K562 (cell line): ENCODE data around the gene NISCH. TPM values are rescaled to one million over a fixed set of nuclear protein-coding genes. Genes with fewer than 3 reads are reported as not detected.
A peak's percentile ranks its signal among the peaks of the same experiment; 100 is the strongest.

Experiments
- BRD4 ChIP-seq: fragments of 200-600 bp; sonication (generic); IDR thresholded peaks from 2 replicates; pipeline ENCODE4 v1.6.1; 2017; ENCODE audit warnings: inconsistent platforms
- CBFA2T2 ChIP-seq: fragments of 450-650 bp; conservative IDR thresholded peaks from 2 replicates; pipeline ENCODE4 v1.6.1; 2017; ENCODE audit warnings: mild to moderate bottlenecking
- CEBPZ ChIP-seq: fragments of 150-350 bp; IDR thresholded peaks from 2 replicates; pipeline ENCODE4 v1.6.1; 2014; ENCODE audit warnings: low read depth, mild to moderate bottlenecking, low read length, borderline replicate concordance
- CREB3 ChIP-seq: fragments of 450-650 bp; conservative IDR thresholded peaks from 2 replicates; pipeline ENCODE4 v1.6.1; 2016; ENCODE audit warnings: missing genetic modification characterization, low read depth, mild to moderate bottlenecking, missing compliant biosample characterization, moderate library complexity
- HEY1 ChIP-seq: fragments of 250-450 bp; sonication (Bioruptor Pico); IDR thresholded peaks from 2 replicates; pipeline ENCODE4 v1.5.0; 2020; ENCODE audit warnings: mild to moderate bottlenecking, moderate library complexity, borderline replicate concordance
- HMGN3 ChIP-seq: IDR thresholded peaks from 2 replicates; pipeline ENCODE4 v1.6.1; 2011; ENCODE audit warnings: borderline replicate concordance, low read depth, mild to moderate bottlenecking, mixed read lengths, low read length; ENCODE audit not compliant: insufficient read length; ENCODE audit errors: extremely low read depth
- LARP7 ChIP-seq: fragments of 450-650 bp; IDR thresholded peaks from 2 replicates; pipeline ENCODE4 v1.6.1; 2016
- MBD2 ChIP-seq: sonication (generic); IDR thresholded peaks from 2 replicates; pipeline ENCODE4 v1.6.1; 2016; ENCODE audit warnings: low read depth, borderline replicate concordance
- NUFIP1 ChIP-seq: fragments of 450-650 bp; IDR thresholded peaks from 2 replicates; pipeline ENCODE4 v1.6.1; 2018; ENCODE audit not compliant: partially characterized antibody
- RBFOX2 ChIP-seq: fragments of 200-400 bp; formaldehyde crosslinking; IDR thresholded peaks from 2 replicates; pipeline ENCODE4 v1.6.1; 2017; ENCODE audit warnings: low read depth, mild to moderate bottlenecking, low read length, moderate library complexity
- RFX7 ChIP-seq: fragments of 250-450 bp; sonication (Bioruptor Pico); IDR thresholded peaks from 2 replicates; pipeline ENCODE4 v1.5.1; 2021; ENCODE audit warnings: mild to moderate bottlenecking
- SPI1 ChIP-seq: IDR thresholded peaks from 2 replicates; pipeline ENCODE4 v1.6.1; 2011; ENCODE audit warnings: low read depth, low read length, control low read depth, borderline replicate concordance
- THRB ChIP-seq: fragments of 450-650 bp; formaldehyde crosslinking; conservative IDR thresholded peaks from 2 replicates; pipeline ENCODE4 v1.4.0; 2022; ENCODE audit warnings: mild to moderate bottlenecking, missing genetic modification characterization
- YY1 ChIP-seq, 3 experiments: IDR thresholded peaks; 2 replicates each; pipeline ENCODE4 v1.6.1; 2011; ENCODE audit warnings: low read length in 2 of 3, mild to moderate bottlenecking in 2 of 3, moderate library complexity in 2 of 3, borderline replicate concordance in 1 of 3, control low read depth in 1 of 3, low read depth in 1 of 3; ENCODE audit not compliant: insufficient read depth in 3 of 3, insufficient replicate concordance in 2 of 3, control insufficient read depth in 1 of 3, insufficient read length in 1 of 3; ENCODE audit errors: extremely low read depth in 1 of 3
- ZBED1 ChIP-seq: IDR thresholded peaks from 2 replicates; pipeline ENCODE4 v1.6.1; 2014
- ZNF224 ChIP-seq: sonication (generic); formaldehyde crosslinking; IDR thresholded peaks from 2 replicates; pipeline ENCODE4 v1.8.0; 2022; ENCODE audit warnings: mild to moderate bottlenecking, missing genetic modification reagents
- ZNF232 ChIP-seq: sonication (generic); formaldehyde crosslinking; IDR thresholded peaks from 2 replicates; pipeline ENCODE4 v1.8.0; 2022; ENCODE audit warnings: mild to moderate bottlenecking, missing genetic modification reagents
- ZNF408 ChIP-seq: fragments of 250-450 bp; sonication (Bioruptor Pico); IDR thresholded peaks from 2 replicates; pipeline ENCODE4 v1.4.0; 2020; ENCODE audit warnings: low read depth, mild to moderate bottlenecking, moderate library complexity
- ZNF512 ChIP-seq: IDR thresholded peaks from 2 replicates; pipeline ENCODE4 v1.6.1; 2016; ENCODE audit warnings: missing genetic modification characterization, missing compliant biosample characterization
- ZNF766 ChIP-seq: fragments of 200-800 bp; sonication (Bioruptor generic); conservative IDR thresholded peaks from 2 replicates; pipeline ENCODE4 v1.6.1; 2016; ENCODE audit warnings: missing genetic modification characterization, missing compliant biosample characterization
- polyA plus RNA-seq, 8 experiments: library from polyadenylated mRNA; depleted of rRNA in 4 of 8; stranded (reverse) in 5 of 8; unstranded in 3 of 8; fragments of >200 nt; fragmentation: Nextera tagmentation in 2 of 8; fragmentation: Illumina TruSeq in 1 of 8; extraction: Ambion mirVana in 2 of 8; extraction: Trizol in 1 of 8; gene quantifications; 2 replicates each; pipeline versions ENCODE4 v1.2.1 to v1.2.3, GENCODE V29; 2011 to 2014; ENCODE audit warnings: inconsistent platforms in 1 of 8, missing spikeins in 1 of 8
- total RNA-seq, 7 experiments: library from RNA; depleted of rRNA in 6 of 7; stranded (reverse); fragments of >200 nt in 6 of 7; fragmentation: Illumina TruSeq in 2 of 7; extraction: Trizol in 2 of 7; gene quantifications; 2 replicates each; pipeline versions ENCODE4 v1.2.1 to v1.2.3, GENCODE V29; 2011 to 2021; ENCODE audit warnings: low replicate concordance in 1 of 7

Gene NISCH
- total and polyA plus RNA-seq, 9 of the 15 experiments (the other 6 are each of a cell fraction or from before 2014, with no cell fraction given), result 0.44 to 43.5 (median 23.4) TPM

GRCh38 chr3:52455283-52456168, at the start of gene NISCH (continued):
- TF ChIP-seq ZNF512 (tag) (no peak), ZNF224 (no peak), NUFIP1 (no peak), RFX7 (no peak), SPI1 (no peak), BRD4 (no peak), CREB3 (tag) (no peak), ZNF232 (CRISPR knock-in tag) (no peak), MBD2 (peak; percentile 26; the same call in 1 of the 2 replicates), THRB (CRISPR knock-in tag) (no peak), LARP7 (no peak), ZNF408 (no peak), RBFOX2 (peak; percentile 82), CBFA2T2 (no peak), YY1 (IDR thresholded peaks at IDR 0.05; ENCODE audit: borderline replicate concordance in 1 of 3, control insufficient read depth in 1 of 3, extremely low read depth in 1 of 3, insufficient read depth in 3 of 3, insufficient read length in 1 of 3, insufficient replicate concordance in 2 of 3, low read depth in 1 of 3, low read length in 2 of 3) (peak; percentile 16 to 91 (median 91)), HEY1 (no peak), ZBED1 (no peak), ZNF766 (CRISPR knock-in tag) (no peak), HMGN3 (no peak), CEBPZ (no peak)
